GM19372 (cell line): Measurements from ENCODE around the gene DNAJC2.
"Not testable (repeated sequence)": the region's sequence is repeated elsewhere in the genome, so short reads cannot be mapped to it uniquely, and the experiment has no call there.

Experiments
- ATAC-seq: cut with Tn5 transposase; IDR thresholded peaks from one replicate; pipeline ENCODE4 v1.9.1; 2021; ENCODE audit warnings: mild to moderate bottlenecking, low read depth, moderate library complexity; ENCODE audit not compliant: unreplicated experiment

DNAJC2 gene

GRCh38 chr7:103274867-103275266 lies 69.7 kb downstream of the DNAJC2 start:
- ATAC-seq = not testable (repeated sequence)

GRCh38 chr7:103273374-103273773 lies 71.2 kb downstream of the DNAJC2 start:
- ATAC-seq = not testable (repeated sequence)

GRCh38 chr7:103266229-103266628 lies 78.3 kb downstream of the DNAJC2 start:
- ATAC-seq = not testable (repeated sequence)

GRCh38 chr7:103264054-103264453 lies 80.5 kb downstream of the DNAJC2 start:
- ATAC-seq = not testable (repeated sequence)
